HG03039 (cell line): ENCODE measurements around the gene RFX8.
"Not testable (repeated sequence)": the region's sequence is repeated elsewhere in the genome, so short reads cannot be mapped to it uniquely, and the experiment has no call there.

ENCODE experiments used
- ATAC-seq: cut with Tn5 transposase; IDR thresholded peaks from one replicate; pipeline ENCODE4 v1.9.1; 2021; ENCODE audit warnings: mild to moderate bottlenecking, moderate library complexity; ENCODE audit not compliant: unreplicated experiment

Gene RFX8

GRCh38 chr2:101355401-101356054, 119.4 kb downstream of the RFX8 start:
- no peak for ATAC-seq

DNA sequence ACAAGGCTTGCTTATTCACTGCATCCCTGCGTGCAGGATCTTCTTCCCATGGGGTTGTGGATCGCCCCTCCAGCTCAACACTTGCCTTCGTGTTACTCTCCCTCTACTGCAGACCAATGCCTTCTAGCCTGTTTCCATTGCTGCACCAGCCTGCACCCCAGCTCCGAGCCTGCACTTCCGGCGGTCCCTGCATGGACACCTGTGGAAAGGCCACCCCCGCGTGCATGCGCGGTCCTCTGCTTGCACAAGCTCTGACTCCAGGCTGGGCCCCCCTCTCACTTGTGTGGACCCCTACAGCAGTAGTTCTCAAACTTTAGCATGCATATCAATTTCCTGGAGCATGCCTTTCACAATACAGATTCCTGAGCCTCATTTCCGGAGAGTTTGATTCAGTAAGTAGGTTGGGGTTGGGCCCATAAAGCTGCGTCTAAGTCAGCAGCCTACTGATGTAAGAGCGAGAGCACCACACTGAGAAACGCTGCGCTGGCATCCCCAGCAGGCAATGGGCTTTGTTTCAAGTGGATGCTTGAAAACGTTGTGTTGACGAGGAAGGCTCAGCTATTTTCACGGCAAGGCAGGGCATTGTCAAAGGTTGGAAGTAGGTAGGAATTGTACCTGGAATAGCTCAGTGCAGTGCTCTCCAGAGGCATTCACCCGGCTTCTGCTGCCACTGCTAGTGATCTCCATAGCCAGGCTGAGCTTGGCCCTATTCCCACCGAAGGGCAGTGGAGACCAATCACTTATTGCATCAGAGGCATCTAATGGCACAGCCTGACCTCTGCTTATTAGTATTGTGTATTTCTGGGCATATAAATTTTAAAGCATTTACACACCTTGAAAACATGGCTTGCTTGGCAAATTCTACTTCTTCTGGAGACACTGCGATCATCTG, 120.2 kb downstream of the RFX8 start:
- no peak for ATAC-seq

- not testable (repeated sequence) for ATAC-seq
Measured at GRCh38 chr2:101352631-101353030, 122.3 kb downstream of the RFX8 start.

DNA sequence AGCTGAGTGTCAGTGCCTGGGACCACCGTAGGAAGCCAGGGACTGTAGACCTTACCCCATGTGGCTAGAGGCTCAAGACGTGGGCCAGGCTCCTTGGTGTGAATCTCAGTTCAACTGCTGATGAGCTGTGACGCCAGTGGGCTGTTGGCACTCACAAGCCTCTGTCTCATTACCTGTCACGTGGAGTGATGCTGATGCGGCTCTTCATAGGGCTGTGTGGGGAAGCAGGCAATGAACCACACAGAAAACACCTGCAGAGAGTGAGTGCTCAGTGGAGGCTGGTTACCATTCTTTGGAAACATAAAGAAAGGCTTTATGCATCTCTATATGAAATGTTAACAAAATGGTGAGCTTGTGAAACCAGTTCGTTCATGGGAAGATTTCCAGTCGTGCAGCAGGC, 123.7 kb downstream of the RFX8 start:
- ATAC-seq: no peak

DNA sequence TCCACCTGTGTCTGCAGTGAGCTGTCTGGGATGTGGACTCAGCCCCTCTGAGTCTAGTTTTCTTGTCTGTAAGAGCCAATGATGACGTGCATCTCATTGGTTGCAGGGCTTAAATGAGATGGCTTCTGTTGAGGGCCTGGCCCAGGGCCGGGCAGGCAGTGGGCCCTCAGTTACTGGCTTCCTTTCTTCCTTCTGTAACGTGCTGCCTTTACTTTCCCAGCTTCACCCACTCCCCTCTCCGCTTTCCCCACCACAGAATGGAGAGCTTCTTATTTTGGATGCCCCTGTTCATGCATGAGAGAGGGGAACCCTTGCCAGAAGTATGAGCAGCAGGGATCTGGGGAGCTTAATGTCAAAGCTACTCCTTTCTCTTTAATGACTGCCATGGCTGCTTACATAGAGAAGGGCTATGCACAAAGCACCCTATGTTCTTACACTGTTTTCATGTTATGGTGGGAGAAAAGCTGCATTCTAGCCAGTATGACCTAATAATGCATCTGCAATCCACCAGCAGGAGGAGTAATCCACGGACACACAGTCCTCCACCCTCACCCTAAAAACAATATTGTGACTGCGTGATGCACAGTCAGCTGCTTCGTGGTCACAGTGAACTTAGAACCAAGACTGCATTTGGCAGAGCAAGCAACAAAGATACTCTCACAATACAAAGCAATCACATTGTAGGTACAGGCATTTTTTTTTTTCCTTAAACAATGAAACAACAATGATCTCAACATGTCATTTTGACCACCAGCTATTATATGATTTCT, 124.8 kb downstream of the RFX8 start:
- ATAC-seq: no peak

DNA sequence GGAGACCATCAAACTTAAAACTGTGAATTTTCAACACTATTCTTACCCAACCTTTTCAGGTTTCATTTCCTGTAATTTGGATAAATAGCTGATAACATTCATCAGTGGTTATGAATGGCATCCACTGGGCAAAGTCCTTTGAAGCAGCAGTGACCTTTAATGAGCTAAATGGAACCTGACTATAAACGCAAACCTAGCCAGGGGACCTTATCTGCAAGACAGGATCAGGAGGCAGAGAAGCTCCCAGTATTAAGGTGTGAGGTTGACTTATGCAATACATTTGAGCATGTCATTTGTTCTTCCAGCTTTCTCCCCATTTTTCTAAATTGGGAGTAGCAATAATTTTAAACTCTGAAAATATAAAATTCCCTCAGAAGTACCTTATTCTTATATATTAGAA, 126.0 kb downstream of the RFX8 start:
- ATAC-seq: no peak
